Neural crest cell (in vitro differentiated cells): ENCODE data around the gene CD300A. TPM values are rescaled to one million over a fixed set of nuclear protein-coding genes. Genes with fewer than 3 reads are reported as not detected.

ENCODE experiments used
- DNase-seq: peaks from one replicate; pipeline ENCODE4 v3.0.0; 2021; ENCODE audit warnings: low read depth, mixed read lengths, low spot score
- H3K27ac Mint-ChIP-seq: one replicate; pipeline ENCODE4 v1.8.0; 2021; ENCODE audit warnings: mild to moderate bottlenecking, mixed read lengths; ENCODE audit not compliant: unreplicated experiment
- H3K27me3 Mint-ChIP-seq: 2 replicates; pipeline ENCODE4 v1.8.0; 2021; ENCODE audit warnings: low read depth, mild to moderate bottlenecking, mixed read lengths
- H3K36me3 Mint-ChIP-seq: 2 replicates; pipeline ENCODE4 v1.8.0; 2021; ENCODE audit warnings: low read depth, mild to moderate bottlenecking, mixed read lengths
- H3K4me1 Mint-ChIP-seq: 2 replicates; pipeline ENCODE4 v1.8.0; 2021; ENCODE audit warnings: mixed read lengths
- H3K4me3 Mint-ChIP-seq: one replicate; pipeline ENCODE4 v1.8.0; 2021; ENCODE audit warnings: mild to moderate bottlenecking, mixed read lengths
- H3K9me3 Mint-ChIP-seq: 2 replicates; pipeline ENCODE4 v1.8.0; 2021; ENCODE audit warnings: mixed read lengths
- CTCF ChIP-seq: fragments of 200-600 bp; sonication (generic); conservative IDR thresholded peaks from 2 replicates; pipeline ENCODE4 v1.5.0; 2021; ENCODE audit warnings: antibody characterized with exemption, mild to moderate bottlenecking
- total RNA-seq: library from RNA; stranded (reverse); gene quantifications from 2 replicates; pipeline ENCODE4 v1.2.1, GENCODE V29; 2021

CD300A gene
- total RNA-seq, 1 donor from 2014 or later: not detected

GRCh38 chr17:74450925-74451403, 15.5 kb upstream of the CD300A start:
- TF ChIP-seq CTCF: no peak
- peaks cover 37% of the 10 kb centered on the region for H3K4me1 Mint-ChIP-seq
- H3K27me3 Mint-ChIP-seq: peaks cover 12% of the 10 kb centered on the region
- peak overlapping the region; percentile 20 for H3K27ac Mint-ChIP-seq
- H3K4me3 Mint-ChIP-seq: peak overlapping the region; percentile 50
- no peak for DNase-seq
- no peaks in the 10 kb centered on the region for H3K9me3 Mint-ChIP-seq
- no peaks in the 10 kb centered on the region for H3K36me3 Mint-ChIP-seq

GRCh38 chr17:74451557-74451956, 14.9 kb upstream of the CD300A start:
- H3K27ac Mint-ChIP-seq: no peak overlapping the region
- peak overlapping the region; percentile 50 for H3K4me3 Mint-ChIP-seq
- H3K9me3 Mint-ChIP-seq: no peaks in the 10 kb centered on the region
- H3K4me1 Mint-ChIP-seq: peaks cover 40% of the 10 kb centered on the region
- TF ChIP-seq CTCF: no peak
- DNase-seq: no peak
- H3K36me3 Mint-ChIP-seq: no peaks in the 10 kb centered on the region
- peaks cover 12% of the 10 kb centered on the region for H3K27me3 Mint-ChIP-seq

DNA sequence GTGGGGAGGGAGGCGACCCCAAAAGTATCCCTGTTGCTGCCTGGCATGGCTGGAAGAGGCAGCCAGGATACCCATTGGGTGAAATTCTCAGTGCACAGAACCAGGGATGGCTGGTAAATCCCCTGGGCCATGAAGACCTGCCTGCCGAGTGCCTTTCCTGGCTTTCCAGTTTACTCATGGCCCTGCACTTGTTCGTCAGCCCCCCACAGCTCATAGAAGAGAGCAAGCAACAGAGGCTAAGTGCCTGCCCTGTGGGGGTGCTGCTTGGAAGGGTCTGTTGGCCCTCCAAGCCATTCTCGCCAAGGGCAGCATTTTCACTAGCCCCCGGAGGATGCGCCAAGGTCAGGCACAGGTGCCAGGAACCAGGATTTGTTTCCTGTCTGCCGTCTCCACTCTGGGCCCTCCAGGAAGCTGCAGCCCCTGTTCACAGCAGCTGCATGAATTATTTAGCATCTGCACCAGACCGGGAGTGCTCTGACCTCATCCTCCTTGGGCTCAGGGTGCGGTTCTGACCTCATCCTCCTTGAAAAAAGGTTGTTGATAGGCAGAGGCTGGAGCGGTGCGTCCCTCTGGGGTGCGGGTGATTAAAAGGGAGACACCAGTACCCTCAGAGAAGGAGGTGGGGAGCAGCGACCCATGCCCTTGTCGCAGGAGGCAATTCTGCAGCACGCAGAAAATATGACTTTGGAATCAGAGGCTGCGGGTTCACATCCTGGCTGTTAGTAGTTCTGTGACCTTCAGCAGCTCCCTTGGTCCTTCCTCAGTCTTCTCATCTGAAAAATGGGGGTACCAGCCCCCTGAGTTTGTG, 14.2 kb upstream of the CD300A start:
- Mint-ChIP-seq H3K27ac (no peak overlapping the region), H3K36me3 (no peaks in the 10 kb centered on the region), H3K9me3 (no peaks in the 10 kb centered on the region), H3K4me3 (peak overlapping the region; percentile 82), H3K27me3 (peaks cover 12% of the 10 kb centered on the region), H3K4me1 (peaks cover 44% of the 10 kb centered on the region)
- no peak for DNase-seq
- no peak for TF ChIP-seq CTCF

DNA sequence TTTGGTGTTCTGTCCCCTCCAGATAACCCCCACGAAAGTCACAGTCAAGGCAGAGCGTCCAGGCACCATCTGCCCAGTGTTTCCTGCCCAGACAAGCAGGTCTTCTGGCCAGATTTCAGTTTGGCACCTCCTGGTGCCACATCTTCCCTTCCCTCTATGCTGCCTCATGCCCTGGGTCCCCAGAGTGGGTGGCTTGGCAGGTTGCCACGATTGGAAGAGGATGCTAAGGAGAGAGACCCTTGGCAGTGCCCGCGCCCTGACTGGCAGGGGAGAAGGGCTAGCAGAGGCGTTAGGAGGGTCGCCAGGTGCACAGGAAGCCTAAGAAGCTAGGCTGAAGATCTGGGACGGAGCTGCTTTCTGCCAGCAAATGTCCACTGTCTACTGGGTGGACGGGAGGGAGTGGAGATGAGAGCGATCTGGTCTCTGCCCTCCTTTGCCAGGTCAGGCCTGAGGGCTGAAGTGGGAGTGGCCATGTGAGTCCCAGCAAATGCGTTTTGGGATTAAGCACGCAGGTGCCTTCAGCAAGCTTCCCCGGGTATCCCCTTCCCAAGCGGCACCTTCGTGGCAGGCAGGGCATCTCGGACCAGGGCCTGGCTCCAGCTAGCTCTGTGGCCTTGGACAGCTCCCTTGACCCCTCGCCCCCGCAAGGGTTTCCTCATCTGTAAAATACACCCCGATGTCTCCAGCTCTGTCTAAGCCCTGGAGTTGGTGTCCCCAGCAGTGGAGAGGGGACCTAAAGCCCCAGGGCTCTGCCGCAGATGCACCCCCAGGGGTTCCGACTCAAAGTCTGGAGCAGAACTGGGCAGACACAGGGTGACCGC, 13.4 kb upstream of the CD300A start:
- no peak for TF ChIP-seq CTCF
- peaks cover 48% of the 10 kb centered on the region for H3K4me1 Mint-ChIP-seq
- DNase-seq: no peak
- H3K27ac Mint-ChIP-seq: no peak overlapping the region
- H3K36me3 Mint-ChIP-seq: no peaks in the 10 kb centered on the region
- peaks cover 18% of the 10 kb centered on the region for H3K27me3 Mint-ChIP-seq
- peak overlapping the region; percentile 82 for H3K4me3 Mint-ChIP-seq
- no peaks in the 10 kb centered on the region for H3K9me3 Mint-ChIP-seq

DNA sequence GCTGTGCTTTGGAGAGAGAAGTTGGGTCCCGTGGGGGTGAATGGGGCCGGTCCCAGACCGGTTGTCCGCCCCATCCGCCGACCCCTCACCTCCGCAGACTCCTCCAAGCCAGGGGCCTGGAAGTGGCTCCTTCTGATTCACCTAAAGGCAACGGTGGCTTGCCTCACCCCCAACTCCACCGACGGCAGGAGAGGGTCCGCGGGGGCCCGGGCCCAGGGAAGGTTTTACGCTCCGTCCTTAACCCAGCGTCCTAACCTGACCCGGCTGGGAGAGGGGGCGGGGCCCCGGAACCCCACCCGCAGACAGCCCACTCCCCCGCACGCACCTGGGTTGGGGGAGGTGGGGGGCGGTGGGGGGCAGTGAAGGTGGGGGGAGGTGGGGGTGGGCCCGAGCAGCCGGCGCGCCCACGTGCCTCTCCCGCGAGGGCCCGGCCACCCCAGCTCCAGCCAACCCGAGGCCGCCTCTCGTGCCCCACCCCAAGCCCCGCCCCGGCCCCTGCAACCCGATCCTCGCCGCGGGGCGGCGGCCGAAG, 12.7 kb upstream of the CD300A start:
- no peaks in the 10 kb centered on the region for H3K9me3 Mint-ChIP-seq

More for the DNA sequence above, 12.7 kb upstream of the CD300A start:
- Mint-ChIP-seq H3K36me3 (no peaks in the 10 kb centered on the region), H3K4me1 (peaks cover 48% of the 10 kb centered on the region), H3K27me3 (peaks cover 24% of the 10 kb centered on the region), H3K4me3 (peak overlapping the region; percentile 82), H3K27ac (no peak overlapping the region)
- DNase-seq: no peak
- no peak for TF ChIP-seq CTCF
